GM21825 (cell line): ENCODE measurements around the gene MITF.

Experiments
- ATAC-seq: cut with Tn5 transposase; IDR thresholded peaks from one replicate; pipeline ENCODE4 v1.9.1; 2021; ENCODE audit warnings: mild to moderate bottlenecking, moderate library complexity; ENCODE audit not compliant: unreplicated experiment

The MITF gene

DNA sequence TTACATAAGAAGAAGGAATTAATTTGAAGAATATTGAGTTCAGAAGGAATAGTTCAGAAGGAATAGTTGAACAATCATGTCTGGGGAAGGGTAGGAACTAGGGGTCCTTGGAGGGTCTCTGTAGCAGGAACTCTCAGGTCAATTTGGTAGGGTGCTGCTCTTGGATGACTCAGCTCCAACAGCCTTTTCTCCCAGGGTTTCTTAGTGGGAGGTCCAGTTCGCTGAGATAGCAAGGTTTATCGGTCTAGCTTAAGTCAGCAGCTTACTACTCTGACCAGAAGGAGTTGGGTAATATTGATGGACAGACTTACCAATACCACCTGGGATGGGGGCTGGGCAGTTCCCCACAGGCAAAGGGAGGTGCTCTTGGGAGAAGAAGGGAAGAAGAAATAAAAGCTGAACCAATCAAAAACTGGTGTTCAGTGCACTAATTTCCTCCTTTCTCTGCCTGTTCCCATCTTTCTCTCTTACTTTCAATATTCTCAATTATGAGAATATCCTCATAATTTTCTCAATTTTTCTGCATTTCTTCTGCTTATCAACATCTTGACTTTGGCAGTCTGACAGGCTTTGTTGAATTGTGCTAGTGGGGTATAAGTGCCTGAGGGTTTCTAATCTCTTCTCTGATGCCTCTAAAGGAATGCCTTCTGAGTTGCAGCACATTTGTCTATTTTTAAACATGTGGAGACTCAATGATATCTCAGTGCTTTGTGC lies 14.4 kb upstream of the MITF start:
- ATAC-seq = no peak

DNA sequence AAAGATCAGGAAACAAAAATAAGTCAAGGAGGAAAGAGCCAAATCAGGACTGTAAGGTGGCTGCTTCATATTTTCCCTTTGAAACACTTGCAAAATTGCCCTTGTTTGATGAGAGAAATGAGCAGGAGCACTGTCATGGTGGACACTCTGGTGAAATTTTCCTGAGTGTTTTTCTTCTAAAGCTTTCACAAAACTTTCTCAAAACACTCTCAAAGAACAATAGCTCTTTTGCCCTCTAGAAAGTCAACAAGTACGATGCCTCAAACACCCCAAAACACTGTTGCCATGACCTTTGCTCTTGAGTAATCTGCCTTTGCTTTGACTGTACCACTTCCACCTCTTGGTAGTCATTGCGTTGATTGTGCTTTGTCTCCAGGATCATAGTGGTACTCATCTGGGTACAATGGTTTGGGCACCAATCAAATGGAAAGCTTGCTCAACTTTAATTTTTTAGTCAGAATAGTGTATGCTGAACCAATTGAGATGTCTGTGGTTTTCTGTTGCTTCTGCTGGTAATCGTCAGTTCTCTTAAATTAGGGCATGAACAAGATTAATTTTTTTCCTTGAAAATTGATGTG lies 13.2 kb upstream of the MITF start:
- no peak for ATAC-seq

DNA sequence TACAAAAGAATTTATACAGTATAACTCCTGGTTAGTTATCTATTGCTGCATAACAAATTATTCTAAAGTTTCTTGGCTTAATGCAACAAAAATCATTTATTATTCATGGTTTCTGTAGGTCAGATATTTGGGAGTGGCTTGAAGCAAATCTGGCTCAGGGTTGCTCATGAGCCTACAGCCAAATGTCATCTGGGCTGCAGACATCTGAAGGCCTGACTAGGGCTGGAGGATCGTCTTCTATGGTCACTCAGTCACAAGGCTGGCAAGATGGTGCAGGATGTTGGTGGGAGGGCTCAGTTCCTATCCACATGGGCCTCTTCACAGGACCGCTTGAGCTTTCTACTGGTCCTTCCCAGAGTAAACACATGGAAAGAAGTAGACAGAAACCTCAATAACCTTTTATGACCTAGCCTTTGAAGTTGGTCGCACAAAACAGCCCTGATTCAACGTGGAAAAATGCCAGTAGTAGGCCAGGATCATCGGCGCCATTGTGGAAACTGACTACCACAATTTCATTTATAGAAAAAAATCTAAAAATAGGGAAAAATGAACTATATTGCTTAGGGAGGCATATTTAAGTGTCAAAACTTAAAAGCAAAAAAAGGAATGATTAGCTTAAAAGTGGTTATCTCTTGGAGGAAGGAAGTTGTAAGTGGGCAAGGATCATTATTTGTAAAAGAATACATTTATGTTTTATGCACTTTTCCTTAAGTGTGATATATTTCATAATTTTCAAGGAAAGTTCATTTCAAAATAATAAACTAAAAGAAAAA lies 9.9 kb upstream of the MITF start:
- no peak for ATAC-seq

DNA sequence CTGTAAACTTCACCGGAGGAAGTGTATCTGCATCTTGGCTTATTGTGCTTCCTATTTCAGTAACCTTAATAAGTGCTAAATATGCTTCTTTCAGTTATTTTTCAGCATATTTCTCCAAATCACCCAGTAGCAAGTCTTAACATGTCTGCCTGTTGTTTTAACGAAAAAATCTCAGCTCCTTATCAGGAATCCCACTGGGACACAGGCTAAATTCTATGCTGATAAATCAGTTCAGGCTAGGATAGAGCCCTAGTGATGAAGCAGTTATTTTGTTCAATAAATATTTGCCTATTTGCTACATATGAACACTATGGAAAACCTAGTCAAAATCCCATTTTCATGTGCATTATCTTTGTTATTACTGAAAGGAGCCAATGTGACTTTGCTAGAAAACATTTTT lies 8.2 kb upstream of the MITF start:
- no peak for ATAC-seq

DNA sequence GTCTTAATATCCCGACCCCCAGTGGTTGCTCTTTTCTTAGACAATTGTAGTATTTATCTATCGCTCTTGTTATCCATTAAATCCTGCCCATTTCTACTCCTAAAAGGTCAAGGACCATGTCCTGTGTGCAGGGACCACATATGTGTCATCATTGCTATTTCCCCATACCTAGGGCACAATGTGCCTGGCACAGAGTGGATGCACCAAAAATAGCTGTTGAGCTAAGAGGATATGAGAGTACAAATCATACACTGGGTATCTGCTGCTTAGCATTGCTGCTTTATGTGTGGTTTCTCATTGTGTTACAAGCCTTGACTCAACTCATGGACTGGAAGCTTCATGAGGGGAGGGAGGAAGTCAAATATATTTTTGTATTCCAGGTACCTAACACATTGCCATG lies 3.4 kb upstream of the MITF start:
- no peak for ATAC-seq

DNA sequence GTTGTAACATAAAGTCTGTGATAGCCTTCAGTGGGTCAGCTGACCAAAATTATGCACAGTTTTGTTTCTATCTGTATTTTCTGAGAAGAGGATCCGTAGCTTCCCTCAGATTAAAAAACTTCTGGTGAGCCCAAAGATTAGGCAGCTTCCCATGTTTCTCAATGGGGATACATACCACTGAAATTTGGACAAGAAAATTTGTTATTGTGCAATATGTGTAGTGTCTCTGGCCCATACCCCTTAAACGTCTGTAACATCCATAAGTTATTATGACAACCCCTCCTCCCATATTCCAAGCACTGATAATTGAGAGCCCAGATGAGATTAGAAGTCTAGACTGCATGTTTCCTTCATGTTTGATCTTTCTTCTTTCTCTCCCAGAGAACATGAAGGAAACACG lies 1.9 kb upstream of the MITF start:
- ATAC-seq = no peak

DNA sequence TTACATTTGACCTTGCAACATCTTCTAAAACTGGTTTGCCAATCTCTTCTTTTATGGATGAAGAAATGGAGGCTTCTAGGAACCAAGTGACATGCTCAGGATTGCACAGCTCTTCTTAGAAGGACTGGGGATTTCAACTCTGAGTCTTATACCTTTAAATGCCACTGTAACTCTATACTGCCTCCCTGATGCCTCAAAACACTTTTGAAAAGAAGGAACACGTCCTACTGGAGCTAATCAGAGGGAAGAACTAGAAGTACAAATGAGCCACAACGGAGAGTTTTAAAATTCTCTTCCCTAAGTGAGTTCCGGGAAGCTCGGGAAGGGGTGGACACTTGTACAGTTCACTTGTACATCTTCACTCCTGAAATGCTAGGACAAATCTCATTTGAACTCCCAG lies 949 bp upstream of the MITF start:
- no peak for ATAC-seq

DNA sequence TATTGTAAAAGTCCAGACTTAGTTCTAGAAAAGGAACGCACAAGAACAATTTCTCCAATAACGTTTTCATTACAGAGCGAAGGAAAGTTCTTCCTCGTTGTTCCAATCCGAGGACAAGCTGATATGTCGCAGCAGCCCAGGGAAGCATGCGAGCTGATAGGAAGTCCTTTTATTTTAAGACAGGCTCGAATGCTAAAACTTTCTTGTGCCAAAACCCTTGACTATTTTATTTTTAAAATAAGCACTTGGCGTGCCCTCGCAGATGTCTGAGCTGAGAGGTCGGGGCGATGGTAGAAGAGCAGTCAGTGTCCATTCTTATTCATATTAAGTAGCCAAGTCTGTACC lies 433 bp upstream of the MITF start:
- ATAC-seq = no peak

DNA sequence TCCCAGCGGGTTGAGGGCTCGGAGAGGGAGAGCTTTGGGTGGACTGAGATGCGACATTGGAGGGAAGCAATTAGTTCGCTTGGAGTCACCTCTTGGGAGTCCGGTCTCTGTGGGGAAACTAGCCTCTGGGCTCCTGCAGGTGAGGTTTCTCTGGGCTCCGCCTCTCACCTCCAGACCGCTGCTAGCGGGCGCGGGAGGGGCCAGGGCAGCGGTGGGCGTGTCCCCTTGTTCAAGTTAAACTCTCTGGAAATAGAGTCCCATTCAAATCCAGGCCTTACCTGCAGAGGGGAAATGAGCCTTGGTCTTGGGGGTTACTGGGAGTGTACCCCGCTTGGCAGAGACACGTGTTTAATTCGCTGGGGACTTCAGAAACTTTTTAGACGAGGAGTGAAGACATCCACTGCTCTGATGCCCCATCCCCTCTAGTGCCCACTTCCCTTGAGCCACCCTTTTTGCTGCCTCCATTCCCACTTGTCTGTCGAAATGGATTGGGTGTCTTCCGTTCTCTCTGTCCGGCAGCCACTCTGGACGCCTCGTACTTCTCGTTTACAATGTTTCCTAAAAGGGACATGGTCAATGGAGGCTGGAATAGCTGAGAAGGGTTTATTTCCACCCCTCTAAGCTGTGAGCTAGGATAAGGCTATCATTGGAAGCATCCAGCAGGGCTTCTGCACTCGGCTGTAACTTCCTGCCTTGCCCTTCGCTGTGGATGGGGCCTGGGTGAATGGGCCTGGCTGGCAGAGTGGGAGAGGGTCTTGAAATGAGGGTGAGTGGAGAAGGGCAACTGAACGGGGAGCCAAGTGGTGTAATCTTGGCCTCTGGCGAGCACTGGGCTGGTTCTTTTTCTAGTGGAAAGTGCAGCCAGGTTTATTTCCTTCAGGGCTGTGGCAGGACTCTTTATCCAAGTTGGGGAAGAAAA lies 1.1 kb downstream of the MITF start:
- no peak for ATAC-seq

DNA sequence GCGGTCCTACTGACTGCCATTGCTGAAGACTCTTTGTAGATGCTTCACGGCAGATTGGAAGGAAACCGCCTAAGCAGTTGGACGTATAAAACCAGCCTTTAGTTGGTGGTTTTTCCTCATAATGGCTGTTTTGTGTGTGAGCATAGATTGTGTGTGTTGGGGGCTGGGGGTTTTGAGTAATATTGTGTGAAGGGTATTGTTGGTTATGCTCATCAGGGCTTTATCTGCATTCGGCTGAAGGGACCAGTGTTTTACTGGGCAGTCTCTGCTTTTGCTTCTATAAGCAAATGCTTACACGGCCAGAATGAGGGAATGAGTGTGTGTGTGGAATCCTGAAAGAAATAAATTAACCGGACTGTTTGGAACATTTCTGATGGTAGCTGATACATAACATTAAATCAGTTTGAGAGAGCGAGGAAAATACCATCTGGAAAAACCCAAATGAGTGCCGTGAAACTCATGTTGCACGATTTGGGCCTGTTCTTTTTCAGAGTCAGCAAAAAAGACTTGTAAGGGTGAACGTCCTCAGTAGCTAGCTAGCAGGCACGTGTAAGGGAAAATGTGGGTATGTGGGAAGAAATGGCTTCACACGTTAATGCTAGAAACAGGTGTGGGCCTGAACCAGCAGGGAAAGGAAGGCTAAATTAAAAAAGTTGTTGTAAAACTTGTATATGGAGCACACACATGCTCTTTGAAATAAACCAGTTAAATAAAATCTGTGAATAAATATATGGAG lies 1.9 kb downstream of the MITF start:
- no peak for ATAC-seq

DNA sequence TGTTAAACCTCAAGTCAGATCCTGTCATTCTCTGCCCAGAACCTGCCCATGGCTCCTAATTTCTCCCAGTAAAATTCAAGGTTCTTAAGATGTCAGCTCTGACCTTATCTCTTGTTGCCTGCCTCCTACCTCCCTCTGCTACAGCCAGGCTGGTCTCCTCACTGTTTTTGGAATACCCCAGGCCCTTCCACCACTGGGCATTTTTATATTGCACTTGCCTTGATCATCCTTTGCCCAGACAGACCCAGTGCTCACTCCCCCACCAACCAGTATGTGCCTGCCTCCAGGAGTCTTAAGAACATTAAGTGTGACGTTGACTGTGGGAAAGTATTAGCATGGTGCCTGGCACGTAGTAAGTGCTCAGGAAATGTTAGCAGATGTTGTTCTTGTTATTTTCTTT lies 3.1 kb downstream of the MITF start:
- ATAC-seq = no peak

DNA sequence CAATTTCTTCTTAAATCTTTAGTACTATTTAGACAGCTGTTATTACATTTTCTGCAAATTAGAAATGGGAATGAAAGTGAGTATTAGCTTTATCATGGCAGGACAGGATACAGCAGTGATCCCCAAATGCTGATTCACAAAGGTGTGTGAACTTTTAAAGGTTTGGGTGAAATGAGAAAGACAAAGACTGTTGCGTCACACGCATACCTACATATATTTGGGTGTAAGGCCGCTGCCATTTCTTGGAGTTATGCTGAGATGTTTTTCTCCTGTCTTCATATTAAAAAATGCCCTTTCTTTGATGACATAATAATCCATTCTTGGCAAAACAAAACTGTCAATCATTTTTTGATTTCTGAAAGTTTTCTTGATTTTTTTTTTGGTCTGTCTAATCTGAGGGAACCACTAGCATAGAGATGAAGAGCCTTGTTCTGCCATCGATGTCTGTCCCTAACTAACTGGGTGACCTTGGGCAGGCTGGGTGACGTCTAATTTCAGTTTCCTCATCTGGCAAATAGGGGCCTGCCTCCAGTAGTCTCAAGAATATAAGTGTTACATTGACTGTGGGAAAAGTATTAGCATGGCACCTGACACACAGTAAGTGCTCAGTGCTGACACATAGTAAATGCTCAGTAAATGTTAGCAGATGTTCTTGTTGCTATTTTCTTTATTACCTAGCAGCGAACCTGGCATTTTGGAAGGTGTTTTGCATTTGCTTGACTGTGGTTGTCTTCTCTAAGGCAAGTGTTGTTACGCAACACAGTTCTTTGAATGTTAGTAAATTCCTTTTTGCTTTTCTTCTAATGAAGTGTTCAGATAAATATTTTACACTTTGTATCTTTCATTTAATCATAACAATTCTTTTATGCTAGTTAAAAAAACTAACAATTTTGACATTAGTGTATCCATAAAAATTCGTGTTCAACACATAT lies 5.0 kb downstream of the MITF start:
- no peak for ATAC-seq

DNA sequence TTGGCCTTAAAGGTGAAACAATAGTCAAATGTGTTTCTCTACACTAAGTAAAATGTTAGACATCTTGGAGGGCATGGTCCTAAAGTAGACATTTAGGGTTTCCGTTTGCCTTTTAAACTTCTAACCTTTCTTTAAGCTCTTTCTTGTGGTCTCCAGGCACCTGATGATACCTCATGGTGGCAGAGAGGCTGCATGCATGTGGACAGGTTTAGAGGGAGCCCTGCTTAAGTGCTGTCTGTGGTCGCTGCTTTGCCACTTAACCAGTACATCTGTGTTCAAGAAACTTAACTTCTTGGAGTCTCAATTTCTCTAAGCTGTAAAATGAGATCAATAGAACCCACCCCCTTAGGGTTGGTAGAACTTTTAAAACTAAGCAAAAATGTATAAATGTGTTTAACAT lies 6.2 kb downstream of the MITF start:
- no peak for ATAC-seq

DNA sequence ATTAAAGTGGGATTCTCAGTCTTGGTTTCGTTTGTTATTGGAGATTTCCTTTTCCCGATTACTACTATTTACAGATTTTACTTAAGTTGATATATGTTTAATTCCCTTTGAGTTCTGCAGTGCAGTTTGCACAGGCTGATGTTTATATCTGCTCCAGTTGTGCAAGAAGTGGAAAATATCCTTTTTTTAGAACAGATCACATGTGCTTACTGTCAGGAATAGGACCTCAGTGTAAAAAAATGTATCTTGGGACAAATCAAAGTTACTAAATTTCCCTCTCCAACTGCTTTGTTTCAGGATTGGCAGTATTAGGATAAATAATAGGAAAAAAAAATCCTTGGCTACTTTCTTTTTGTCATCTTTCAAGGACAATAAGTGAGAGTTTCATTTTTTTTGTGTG lies 6.9 kb downstream of the MITF start:
- ATAC-seq = no peak

DNA sequence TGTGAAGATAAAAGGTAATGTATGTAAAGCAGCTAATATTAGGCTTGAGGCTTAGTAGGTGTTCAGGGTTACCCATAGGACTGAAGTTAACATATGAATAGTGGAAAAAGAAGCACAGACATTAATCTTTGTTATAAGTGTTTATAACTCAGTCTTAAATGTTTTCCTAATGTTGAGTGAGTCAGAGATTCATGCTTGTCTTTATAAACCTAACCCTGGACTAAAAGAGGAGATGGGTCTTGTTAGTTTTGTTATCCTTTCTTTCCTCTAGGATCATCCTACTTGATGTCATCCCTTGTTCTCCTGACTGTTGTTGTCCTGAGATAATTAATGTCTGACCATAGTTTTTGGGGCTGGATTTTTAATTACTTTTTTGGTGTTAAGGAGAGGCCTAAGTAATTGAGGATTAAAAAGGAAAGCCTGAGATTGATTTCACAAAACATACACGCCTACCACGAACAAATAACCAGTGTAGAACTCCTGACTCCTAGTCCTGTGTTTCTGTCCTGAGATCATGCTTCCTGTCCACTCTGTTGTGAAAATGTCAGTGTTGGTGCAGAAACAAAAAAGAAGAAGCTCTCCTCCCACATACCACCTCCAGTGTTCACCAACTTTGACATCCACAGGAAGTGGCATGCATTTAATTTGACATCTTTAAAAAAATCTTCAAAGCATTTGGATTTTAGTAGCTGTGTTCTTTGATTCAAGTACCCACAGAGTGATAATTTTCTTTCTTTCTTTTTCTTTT lies 8.4 kb downstream of the MITF start:
- no peak for ATAC-seq

DNA sequence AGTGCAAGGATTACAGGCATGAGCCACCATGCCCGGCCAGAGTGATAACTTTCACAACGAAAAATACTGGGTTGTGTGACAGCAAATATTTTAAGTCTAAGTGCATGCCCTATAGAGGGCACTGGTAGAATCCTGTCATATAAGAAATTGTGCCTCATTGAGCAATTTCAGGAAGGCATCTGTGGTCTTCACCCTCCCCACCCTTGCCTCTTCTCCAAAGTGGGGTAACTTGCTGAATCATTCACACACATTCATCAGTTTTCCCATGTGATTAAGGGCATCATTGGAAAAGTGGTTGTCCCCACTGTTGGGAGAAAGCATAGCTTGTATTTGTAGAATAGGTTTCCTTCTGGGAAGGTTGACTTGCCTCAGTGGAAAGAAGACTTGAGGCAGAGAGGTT lies 9.2 kb downstream of the MITF start:
- no peak for ATAC-seq

DNA sequence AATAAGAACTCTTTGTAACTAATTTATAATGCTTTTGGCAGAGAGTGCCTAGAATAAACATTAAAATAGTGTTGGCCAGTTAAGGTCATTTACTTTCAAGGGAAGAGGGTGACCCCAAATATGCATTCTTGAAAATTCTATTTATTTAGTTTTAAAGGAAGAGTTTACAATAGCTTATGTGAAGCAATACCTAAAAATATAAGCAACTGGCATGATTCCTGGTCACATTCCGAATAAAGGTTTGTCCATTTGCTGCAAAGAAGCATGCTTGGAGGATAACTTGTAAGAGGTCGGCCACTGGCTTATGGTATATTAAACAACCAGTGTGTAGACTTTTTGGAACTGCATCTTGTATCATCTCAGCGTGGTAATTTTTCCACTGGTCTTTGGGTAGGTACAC lies 10.2 kb downstream of the MITF start:
- ATAC-seq = no peak

DNA sequence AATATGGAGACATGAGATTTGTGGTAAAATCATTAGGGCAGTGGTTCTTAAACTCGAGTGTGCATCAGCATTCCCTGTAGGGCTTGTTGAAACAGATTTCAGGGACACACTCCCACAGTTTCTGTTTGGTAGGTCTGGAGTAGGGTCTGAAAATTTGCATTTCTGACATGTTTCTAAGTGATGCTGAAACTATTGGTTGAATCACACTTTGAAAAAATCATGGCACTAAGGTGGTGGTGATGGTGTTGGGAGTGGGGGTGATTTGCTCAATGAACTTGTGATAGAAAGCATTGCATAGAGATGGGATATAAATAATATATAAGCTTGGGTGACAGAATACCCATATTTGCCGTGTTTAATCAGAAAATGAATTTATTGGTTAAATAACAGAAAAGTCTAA lies 11.3 kb downstream of the MITF start:
- ATAC-seq = no peak

DNA sequence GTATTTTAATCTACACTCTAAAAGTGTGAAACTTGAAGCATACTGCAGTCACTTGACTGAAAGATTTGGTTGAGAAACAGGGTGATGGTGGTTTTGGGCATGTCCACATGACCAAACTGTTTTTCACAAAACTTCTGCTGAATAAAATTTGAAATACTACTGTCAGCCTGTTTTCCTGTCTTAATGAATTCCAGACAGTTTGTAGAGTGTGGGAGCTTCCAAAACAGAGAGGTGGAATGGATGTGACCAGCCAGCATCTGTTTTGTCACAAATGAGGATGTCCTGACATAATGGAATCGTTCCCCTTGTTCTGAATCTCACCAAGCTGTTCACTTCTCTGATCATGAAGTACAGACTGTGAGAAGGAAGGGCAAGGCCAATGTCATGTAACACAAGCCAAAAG lies 11.8 kb downstream of the MITF start:
- no peak for ATAC-seq
